ENCODE results near the gene CACNA1C.

CACNA1C gene

GRCh38 chr12:2352203-2352602 is 299.4 kb downstream of the CACNA1C start:
- no peak overlapping the region for H3K4me3 ChIP-seq (IDR thresholded peaks at IDR 0.05; ENCODE audit: insufficient read depth, low read depth, low read length)
- H2AFZ ChIP-seq (ENCODE audit: low read depth) = no peak overlapping the region
- no peak overlapping the region for H3K4me2 ChIP-seq
- H3K79me2 ChIP-seq (ENCODE audit: insufficient read depth, low read depth) = no peaks in the 10 kb centered on the region
- no peaks in the 10 kb centered on the region for H3K4me1 ChIP-seq (ENCODE audit: low read depth, poor library complexity, severe bottlenecking)
- no peak overlapping the region for H3K27ac ChIP-seq
- H3K36me3 ChIP-seq (ENCODE audit: insufficient read depth) = no peaks in the 10 kb centered on the region
- no peaks in the 10 kb centered on the region for H3K27me3 ChIP-seq (ENCODE audit: insufficient read depth, low read depth)
- H4K20me1 ChIP-seq (ENCODE audit: insufficient read depth) = no peaks in the 10 kb centered on the region
- H3K9ac ChIP-seq = no peak overlapping the region
- TF ChIP-seq, protein P1, sequence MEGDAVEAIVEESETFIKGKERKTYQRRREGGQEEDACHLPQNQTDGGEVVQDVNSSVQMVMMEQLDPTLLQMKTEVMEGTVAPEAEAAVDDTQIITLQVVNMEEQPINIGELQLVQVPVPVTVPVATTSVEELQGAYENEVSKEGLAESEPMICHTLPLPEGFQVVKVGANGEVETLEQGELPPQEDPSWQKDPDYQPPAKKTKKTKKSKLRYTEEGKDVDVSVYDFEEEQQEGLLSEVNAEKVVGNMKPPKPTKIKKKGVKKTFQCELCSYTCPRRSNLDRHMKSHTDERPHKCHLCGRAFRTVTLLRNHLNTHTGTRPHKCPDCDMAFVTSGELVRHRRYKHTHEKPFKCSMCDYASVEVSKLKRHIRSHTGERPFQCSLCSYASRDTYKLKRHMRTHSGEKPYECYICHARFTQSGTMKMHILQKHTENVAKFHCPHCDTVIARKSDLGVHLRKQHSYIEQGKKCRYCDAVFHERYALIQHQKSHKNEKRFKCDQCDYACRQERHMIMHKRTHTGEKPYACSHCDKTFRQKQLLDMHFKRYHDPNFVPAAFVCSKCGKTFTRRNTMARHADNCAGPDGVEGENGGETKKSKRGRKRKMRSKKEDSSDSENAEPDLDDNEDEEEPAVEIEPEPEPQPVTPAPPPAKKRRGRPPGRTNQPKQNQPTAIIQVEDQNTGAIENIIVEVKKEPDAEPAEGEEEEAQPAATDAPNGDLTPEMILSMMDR (conservative IDR thresholded peaks at IDR 0.05; ENCODE audit: low read depth, low read length) = no peak

DNA sequence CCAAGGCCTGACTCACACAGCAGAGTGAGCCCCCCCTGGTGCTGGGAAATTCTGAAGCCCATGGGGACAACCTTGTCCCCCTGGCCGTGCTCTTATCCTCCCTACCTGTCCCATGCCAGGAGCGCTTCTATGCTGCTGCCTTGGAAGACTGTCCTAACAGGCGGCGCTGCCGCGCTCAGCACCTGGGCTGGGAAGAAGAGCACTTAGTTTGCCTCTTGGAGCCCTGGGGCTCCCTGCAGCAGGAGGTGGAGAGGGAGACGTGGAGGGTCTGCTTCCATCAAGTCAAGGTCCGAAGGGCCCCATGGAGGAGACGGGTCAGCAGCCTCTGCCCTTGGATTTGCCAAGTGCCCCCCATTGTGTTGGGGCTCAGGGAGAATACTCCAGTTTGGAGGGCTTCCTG is 300.5 kb downstream of the CACNA1C start:
- TF ChIP-seq, protein P1 (conservative IDR thresholded peaks at IDR 0.05; ENCODE audit: low read depth, low read length) = no peak
- Histone ChIP-seq H3K79me2 (ENCODE audit: insufficient read depth, low read depth) (no peaks in the 10 kb centered on the region), H3K27me3 (ENCODE audit: insufficient read depth, low read depth) (no peaks in the 10 kb centered on the region), H3K9ac (no peak overlapping the region), H3K4me1 (ENCODE audit: low read depth, poor library complexity, severe bottlenecking) (peaks cover 3% of the 10 kb centered on the region), H3K4me3 (IDR thresholded peaks at IDR 0.05; ENCODE audit: insufficient read depth, low read depth, low read length) (no peak overlapping the region), H3K27ac (no peak overlapping the region), H3K4me2 (no peak overlapping the region), H3K36me3 (ENCODE audit: insufficient read depth) (no peaks in the 10 kb centered on the region), H4K20me1 (ENCODE audit: insufficient read depth) (no peaks in the 10 kb centered on the region), H2AFZ (ENCODE audit: low read depth) (no peak overlapping the region)

- Histone ChIP-seq H3K27me3 (ENCODE audit: insufficient read depth, low read depth) (no peaks in the 10 kb centered on the region), H3K4me1 (ENCODE audit: low read depth, poor library complexity, severe bottlenecking) (peaks cover 3% of the 10 kb centered on the region), H3K4me3 (IDR thresholded peaks at IDR 0.05; ENCODE audit: insufficient read depth, low read depth, low read length) (no peak overlapping the region), H3K27ac (no peak overlapping the region), H3K9ac (no peak overlapping the region), H3K79me2 (ENCODE audit: insufficient read depth, low read depth) (no peaks in the 10 kb centered on the region), H3K36me3 (ENCODE audit: insufficient read depth) (no peaks in the 10 kb centered on the region), H2AFZ (ENCODE audit: low read depth) (no peak overlapping the region), H3K4me2 (no peak overlapping the region), H4K20me1 (ENCODE audit: insufficient read depth) (no peaks in the 10 kb centered on the region)
- TF ChIP-seq, protein P1 (conservative IDR thresholded peaks at IDR 0.05; ENCODE audit: low read depth, low read length) = no peak
These were observed 300.9 kb downstream of the CACNA1C start for GRCh38 chr12:2353691-2354090.

DNA sequence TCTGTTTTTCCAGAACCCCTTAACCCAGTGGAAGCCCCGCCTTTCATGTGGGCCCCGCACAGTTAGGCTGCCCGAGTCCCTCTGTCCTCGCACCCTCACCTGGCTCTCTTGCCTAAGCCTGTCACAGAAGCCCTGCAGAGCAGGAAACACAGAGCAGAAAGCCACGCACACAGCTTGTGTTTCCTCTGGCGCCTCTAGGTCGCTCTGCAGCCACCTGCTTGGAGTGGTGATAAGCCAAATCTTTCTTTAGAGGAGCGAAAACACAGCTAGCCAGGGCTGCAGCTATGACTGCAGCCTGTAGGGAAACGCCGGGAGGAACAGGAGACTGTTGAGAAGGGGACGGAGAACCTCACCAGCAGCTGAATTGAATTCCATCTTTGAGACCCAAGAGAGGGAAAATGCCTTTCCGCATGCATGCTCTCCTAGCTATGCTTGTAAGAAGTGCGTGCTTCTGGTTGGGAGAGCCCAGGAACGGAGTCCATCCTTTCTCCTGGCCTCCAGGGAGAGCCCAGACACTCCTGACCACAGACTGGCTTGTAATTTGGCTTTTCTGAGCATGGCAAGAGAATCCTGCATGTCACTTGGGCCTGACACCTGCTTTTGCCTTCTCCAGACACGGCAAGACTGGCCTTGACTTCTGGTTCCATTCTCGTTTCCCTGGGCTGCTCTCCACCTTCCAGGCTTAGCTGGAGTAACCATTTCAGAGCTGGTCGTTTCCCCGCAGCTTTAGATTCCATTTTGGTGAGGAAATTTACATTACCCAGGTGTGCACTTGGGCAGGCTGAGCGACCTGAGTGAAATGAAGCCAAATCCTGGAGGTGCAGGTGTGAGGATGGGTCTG is 301.6 kb downstream of the CACNA1C start:
- no peaks in the 10 kb centered on the region for H3K27me3 ChIP-seq (ENCODE audit: insufficient read depth, low read depth)
- no peaks in the 10 kb centered on the region for H3K79me2 ChIP-seq (ENCODE audit: insufficient read depth, low read depth)
- H3K27ac ChIP-seq = no peak overlapping the region
- TF ChIP-seq, protein P1 (conservative IDR thresholded peaks at IDR 0.05; ENCODE audit: low read depth, low read length) = no peak
- H2AFZ ChIP-seq (ENCODE audit: low read depth) = no peak overlapping the region
- peaks cover 3% of the 10 kb centered on the region for H3K4me1 ChIP-seq (ENCODE audit: low read depth, poor library complexity, severe bottlenecking)
- H3K9ac ChIP-seq = no peak overlapping the region
- H3K36me3 ChIP-seq (ENCODE audit: insufficient read depth) = no peaks in the 10 kb centered on the region
- no peak overlapping the region for H3K4me2 ChIP-seq
- no peaks in the 10 kb centered on the region for H4K20me1 ChIP-seq (ENCODE audit: insufficient read depth)
- H3K4me3 ChIP-seq (IDR thresholded peaks at IDR 0.05; ENCODE audit: insufficient read depth, low read depth, low read length) = no peak overlapping the region
